Caco-2 (cell line): Measurements from ENCODE around the gene IL1RAP. TPM values are rescaled to one million over a fixed set of nuclear protein-coding genes. Genes with fewer than 3 reads are reported as not detected.

Experiments used
- BruUV-seq: library from RNA; stranded (reverse); fragments of 400-500 nt; replicated peaks from 2 replicates; lab custom pipeline; 2021; lab: Mats Ljungman, UMichigan
- CTCF ChIA-PET: fragments of 300-600 bp; sonication (Branson Sonifier 250); formaldehyde crosslinking; loops from one replicate; lab custom pipeline; 2022; ENCODE audit warnings: antibody characterized with exemption; lab: Charles Lee
- POLR2A ChIA-PET: fragments of 300-600 bp; sonication (Branson Sonifier 250); formaldehyde crosslinking; loops from one replicate; lab custom pipeline; 2022; ENCODE audit warnings: antibody characterized with exemption; lab: Charles Lee
- DNase-seq, 2 experiments: peaks; one replicate each; pipeline versions ENCODE4 v3.0.0 to v3.0.0-alpha.2; 2020 to 2022
- H3K27me3 ChIP-seq: replicated peaks from 2 replicates; pipeline ENCODE4 v1.6.0; 2011; ENCODE audit warnings: low read length; ENCODE audit not compliant: control insufficient read depth, insufficient read depth
- H3K36me3 ChIP-seq: 2 replicates; pipeline ENCODE4 v1.5.1; 2011; ENCODE audit warnings: low read length; ENCODE audit not compliant: control insufficient read depth, insufficient read depth
- H3K4me1 ChIP-seq: fragments of 250-450 bp; sonication (Bioruptor Pico); 2 replicates; pipeline ENCODE4 v1.5.1; 2020; ENCODE audit warnings: mild to moderate bottlenecking
- H3K4me3 ChIP-seq: 2 replicates; pipeline ENCODE4 v1.5.1; 2011; ENCODE audit warnings: low read depth, mild to moderate bottlenecking, control low read depth, low read length
- H3K9me3 ChIP-seq: fragments of 250-450 bp; sonication (Bioruptor Pico); 2 replicates; pipeline ENCODE4 v1.5.1; 2020; ENCODE audit warnings: mild to moderate bottlenecking, moderate library complexity
- H3K27ac Mint-ChIP-seq: one replicate; pipeline ENCODE4 v1.8.0; 2022; ENCODE audit warnings: mixed read lengths; ENCODE audit not compliant: unreplicated experiment
- H3K27me3 Mint-ChIP-seq: one replicate; pipeline ENCODE4 v1.8.0; 2022; ENCODE audit warnings: mixed read lengths; ENCODE audit not compliant: insufficient read depth, unreplicated experiment
- H3K36me3 Mint-ChIP-seq: one replicate; pipeline ENCODE4 v1.8.0; 2022; ENCODE audit warnings: mild to moderate bottlenecking, mixed read lengths; ENCODE audit not compliant: insufficient read depth, unreplicated experiment
- H3K4me1 Mint-ChIP-seq: one replicate; pipeline ENCODE4 v1.8.0; 2022; ENCODE audit warnings: low read depth, mixed read lengths; ENCODE audit not compliant: unreplicated experiment
- H3K4me3 Mint-ChIP-seq: one replicate; pipeline ENCODE4 v1.8.0; 2022; ENCODE audit warnings: mild to moderate bottlenecking, moderate library complexity, mixed read lengths; ENCODE audit not compliant: unreplicated experiment
- H3K9me3 Mint-ChIP-seq: one replicate; pipeline ENCODE4 v1.8.0; 2022; ENCODE audit warnings: mixed read lengths; ENCODE audit not compliant: unreplicated experiment
- CTCF ChIP-seq, 2 experiments: fragments of 200-600 bp in 1 of 2; IDR thresholded peaks; 1 replicate in 1 of 2; 2 replicates in 1 of 2; pipeline versions ENCODE4 v1.5.1 to v1.8.0; 2011 to 2022; ENCODE audit warnings: antibody characterized with exemption in 1 of 2, control low read depth in 1 of 2, inconsistent platforms in 1 of 2, low read depth in 1 of 2, low read length in 1 of 2, mild to moderate bottlenecking in 1 of 2, moderate library complexity in 1 of 2; ENCODE audit not compliant: insufficient read depth in 1 of 2, severe bottlenecking in 1 of 2, unreplicated experiment in 1 of 2
- intact Hi-C: fragments of 100-400 bp; cut with micrococcal nuclease; formaldehyde crosslinking; loops from one replicate; pipeline ENCODE4 v1.10.0; 2022; ENCODE audit not compliant: unreplicated experiment
- total RNA-seq: library from RNA; stranded (reverse); gene quantifications from 2 replicates; pipeline ENCODE4 v1.2.3, GENCODE V29; 2022

The IL1RAP gene
- total RNA-seq, 1 experiment from 2014 or later: 5.1 TPM

GRCh38 chr3:190557296-190557695 lies 43.4 kb downstream of the IL1RAP start:
- intact Hi-C loops: no loop called here
- no TSS peak for BruUV-seq
- no peak for DNase-seq
- no peaks in the 10 kb centered on the region for H3K36me3 ChIP-seq
- no peak overlapping the region for H3K4me3 ChIP-seq
- TF ChIP-seq CTCF (IDR thresholded peaks at IDR 0.05; ENCODE audit: insufficient read depth in 1 of 2, low read depth in 1 of 2, low read length in 1 of 2, severe bottlenecking in 1 of 2, unreplicated experiment in 1 of 2): no peak
- H3K27me3 ChIP-seq: no peaks in the 10 kb centered on the region
- no peaks in the 10 kb centered on the region for H3K4me1 ChIP-seq
- no peaks in the 10 kb centered on the region for H3K9me3 Mint-ChIP-seq
- CTCF ChIA-PET: no interaction called here
- H3K9me3 ChIP-seq: peaks cover 2% of the 10 kb centered on the region; the same call in 1 of the 2 replicates
- POLR2A ChIA-PET: no interaction called here
- H3K4me3 Mint-ChIP-seq: no peak overlapping the region
- no peaks in the 10 kb centered on the region for H3K36me3 Mint-ChIP-seq
- no peak overlapping the region for H3K27ac Mint-ChIP-seq
- H3K27me3 Mint-ChIP-seq: no peaks in the 10 kb centered on the region
- no peaks in the 10 kb centered on the region for H3K4me1 Mint-ChIP-seq

DNA sequence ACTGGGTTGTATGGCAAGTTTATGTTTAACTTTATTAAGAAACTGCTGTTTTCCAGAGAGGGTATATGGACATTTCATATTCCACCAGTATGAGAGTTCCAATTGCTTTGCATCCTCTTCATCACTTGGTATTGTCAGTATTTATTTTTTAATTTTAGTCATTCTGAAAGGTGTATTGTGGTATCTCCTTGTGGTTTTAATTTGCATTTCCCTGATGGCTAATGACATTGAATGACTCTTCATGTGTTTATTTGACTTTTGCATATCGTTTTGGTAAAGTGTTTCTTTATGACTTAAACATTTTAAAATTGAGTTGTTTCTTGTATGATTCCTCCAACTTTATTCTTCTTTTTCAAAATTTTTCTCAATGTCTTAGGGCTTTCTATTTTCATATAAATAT lies 44.4 kb downstream of the IL1RAP start:
- no peaks in the 10 kb centered on the region for H3K4me1 Mint-ChIP-seq
- BruUV-seq: no TSS peak
- Histone ChIP-seq H3K36me3 (no peaks in the 10 kb centered on the region), H3K4me3 (no peak overlapping the region), H3K9me3 (no peaks in the 10 kb centered on the region), H3K27me3 (no peaks in the 10 kb centered on the region), H3K4me1 (0 out of 2 replicates have a peak, but pooled peaks cover 4% of the 10 kb centered on the region)
- no peak for TF ChIP-seq CTCF (IDR thresholded peaks at IDR 0.05; ENCODE audit: insufficient read depth in 1 of 2, low read depth in 1 of 2, low read length in 1 of 2, severe bottlenecking in 1 of 2, unreplicated experiment in 1 of 2)
- H3K9me3 Mint-ChIP-seq: no peaks in the 10 kb centered on the region
- H3K36me3 Mint-ChIP-seq: no peaks in the 10 kb centered on the region
- intact Hi-C loops: no loop called here
- ChIA-PET POLR2A (no interaction called here), CTCF (no interaction called here)
- H3K4me3 Mint-ChIP-seq: no peak overlapping the region
- no peak overlapping the region for H3K27ac Mint-ChIP-seq
- no peaks in the 10 kb centered on the region for H3K27me3 Mint-ChIP-seq
- no peak for DNase-seq

GRCh38 chr3:190558796-190559195 lies 44.9 kb downstream of the IL1RAP start:
- H3K4me3 Mint-ChIP-seq: no peak overlapping the region
- H3K27me3 Mint-ChIP-seq: no peaks in the 10 kb centered on the region
- no peak for DNase-seq
- ChIA-PET CTCF (no interaction called here), POLR2A (no interaction called here)
- 0 out of 2 replicates have a peak, but pooled peaks cover 4% of the 10 kb centered on the region for H3K4me1 ChIP-seq
- intact Hi-C loops: no loop called here
- no TSS peak for BruUV-seq
- no peaks in the 10 kb centered on the region for H3K9me3 ChIP-seq
- TF ChIP-seq CTCF (IDR thresholded peaks at IDR 0.05; ENCODE audit: insufficient read depth in 1 of 2, low read depth in 1 of 2, low read length in 1 of 2, severe bottlenecking in 1 of 2, unreplicated experiment in 1 of 2): no peak
- H3K27ac Mint-ChIP-seq: no peak overlapping the region
- H3K9me3 Mint-ChIP-seq: no peaks in the 10 kb centered on the region
- no peaks in the 10 kb centered on the region for H3K36me3 ChIP-seq
- no peaks in the 10 kb centered on the region for H3K27me3 ChIP-seq
- no peaks in the 10 kb centered on the region for H3K4me1 Mint-ChIP-seq
- H3K4me3 ChIP-seq: no peak overlapping the region
- no peaks in the 10 kb centered on the region for H3K36me3 Mint-ChIP-seq
